ENCODE data around the gene MRPL34.

- TF ChIP-seq REST (IDR thresholded peaks at IDR 0.05; ENCODE audit: insufficient read depth in 1 of 2, low read depth in 2 of 2, low read length in 2 of 2) (no peak), SIN3A (IDR thresholded peaks at IDR 0.05; ENCODE audit: borderline replicate concordance, insufficient read depth, low read length) (no peak), POLR2AphosphoS5 (IDR thresholded peaks at IDR 0.05; ENCODE audit: low read depth, low read length) (no peak), TAF1 (IDR thresholded peaks at IDR 0.05; ENCODE audit: borderline replicate concordance, insufficient read depth, low read length) (no peak)
Measured at GRCh38 chr19:17305216-17305516, 506 bp upstream of the MRPL34 start.

Measured in PFSK-1 (cell line).